H1 (cell line): ENCODE data around the gene PRRX2. TPM values are rescaled to one million over a fixed set of nuclear protein-coding genes. Genes with fewer than 3 reads are reported as not detected.

Source experiments
- CTCF ChIA-PET: fragments of 300-600 bp; sonication (Branson Sonifier 250); formaldehyde crosslinking; loops from one replicate; lab custom pipeline; 2021; ENCODE audit not compliant: partially characterized antibody; lab: Charles Lee
- POLR2A ChIA-PET: fragments of 300-600 bp; sonication (Branson Sonifier 250); formaldehyde crosslinking; loops from one replicate; lab custom pipeline; 2021; ENCODE audit warnings: inconsistent platforms; ENCODE audit not compliant: partially characterized antibody; lab: Charles Lee
- DNase-seq, 2 experiments: peaks; one replicate each; pipeline versions ENCODE4 v3.0.0 to v3.0.0-alpha.2; 2010 to 2022; ENCODE audit warnings: low spot score in 2 of 2, low read depth in 1 of 2, mixed read lengths in 1 of 2
- FAIRE-seq: peaks from 2 replicates; lab custom pipeline; 2011; peaks lifted over from hg19 to GRCh38; lab: Jason Lieb, UNC
- H2AFZ ChIP-seq: 2 replicates; pipeline ENCODE4 v1.8.1; 2012; ENCODE audit warnings: low read length, inconsistent platforms
- H2AK5ac ChIP-seq: 2 replicates; pipeline ENCODE4 v1.6.1; 2013; ENCODE audit warnings: low read depth, low read length
- H2BK120ac ChIP-seq: replicated peaks from 2 replicates; pipeline ENCODE3; 2013; ENCODE audit warnings: low read depth, low read length, inconsistent platforms
- H2BK12ac ChIP-seq: 2 replicates; pipeline ENCODE4 v1.6.1; 2013; ENCODE audit warnings: low read depth, low read length
- H2BK15ac ChIP-seq: 2 replicates; pipeline ENCODE4 v1.6.1; 2013; ENCODE audit warnings: low read length
- H2BK20ac ChIP-seq: 2 replicates; pipeline ENCODE4 v1.6.1; 2013; ENCODE audit warnings: low read length
- H2BK5ac ChIP-seq: 2 replicates; pipeline ENCODE4 v1.6.1; 2013; ENCODE audit warnings: low read depth, low read length
- H3K14ac ChIP-seq: 2 replicates; pipeline ENCODE4 v1.6.1; 2013; ENCODE audit warnings: inconsistent platforms; ENCODE audit not compliant: insufficient read length
- H3K18ac ChIP-seq: 2 replicates; pipeline ENCODE4 v1.6.1; 2013; ENCODE audit warnings: low read length; ENCODE audit errors: extremely low read depth
- H3K23ac ChIP-seq: 2 replicates; pipeline ENCODE4 v1.6.1; 2013; ENCODE audit warnings: inconsistent platforms; ENCODE audit not compliant: insufficient read length
- H3K23me2 ChIP-seq: 2 replicates; pipeline ENCODE4 v1.6.1; 2013; ENCODE audit warnings: low read depth, low read length
- H3K27ac ChIP-seq: 2 replicates; pipeline ENCODE4 v1.6.1; 2011; ENCODE audit warnings: low read depth, low read length, inconsistent platforms
- H3K27me3 ChIP-seq, 4 experiments: replicated peaks in 1 of 4; 1 replicate in 1 of 4; 2 replicates in 3 of 4; pipeline versions ENCODE4 v1.6.1 to v1.8.1; 2011 to 2013; ENCODE audit warnings: low read length in 3 of 4, mild to moderate bottlenecking in 3 of 4, inconsistent platforms in 2 of 4, mixed read lengths in 2 of 4, moderate library complexity in 1 of 4; ENCODE audit not compliant: control insufficient read depth in 3 of 4, insufficient read depth in 3 of 4; ENCODE audit errors: extremely low read depth in 1 of 4
- H3K36me3 ChIP-seq, 4 experiments: 2 replicates each; pipeline versions ENCODE4 v1.6.1 to v1.8.1; 2011 to 2013; ENCODE audit warnings: mild to moderate bottlenecking in 4 of 4, low read length in 3 of 4, moderate library complexity in 2 of 4, control low read depth in 1 of 4, inconsistent platforms in 1 of 4; ENCODE audit not compliant: insufficient read depth in 4 of 4, control insufficient read depth in 2 of 4
- H3K4ac ChIP-seq: replicated peaks from 2 replicates; pipeline ENCODE3; 2013; ENCODE audit warnings: low read length, low read depth, mixed read lengths, inconsistent platforms; ENCODE audit not compliant: insufficient read length
- H3K4me1 ChIP-seq, 4 experiments: replicated peaks in 1 of 4; 1 replicate in 1 of 4; 2 replicates in 3 of 4; pipeline versions ENCODE4 v1.6.1 to v1.8.1; 2011 to 2013; ENCODE audit warnings: low read length in 3 of 4, inconsistent platforms in 2 of 4, mixed read lengths in 1 of 4; ENCODE audit not compliant: insufficient read depth in 4 of 4, control insufficient read depth in 3 of 4
- H3K4me2 ChIP-seq, 2 experiments: 2 replicates each; pipeline versions ENCODE4 v1.6.1 to v1.8.1; 2011 to 2013; ENCODE audit warnings: low read depth in 2 of 2, low read length in 2 of 2, control low read depth in 1 of 2, inconsistent platforms in 1 of 2, mild to moderate bottlenecking in 1 of 2; ENCODE audit not compliant: insufficient read depth in 1 of 2
- H3K4me3 ChIP-seq, 4 experiments: fragments of 200-600, 300-600 bp in 1 of 4; sonication (generic), shearing (Covaris generic), sonication (Bioruptor Twin) in 1 of 4; 2 replicates each; pipeline versions ENCODE4 v1.5.1 to v1.8.1; 2011 to 2016; ENCODE audit warnings: low read length in 4 of 4, low read depth in 3 of 4, control low read depth in 2 of 4, inconsistent platforms in 2 of 4, mild to moderate bottlenecking in 2 of 4, mixed read lengths in 1 of 4, moderate library complexity in 1 of 4; ENCODE audit not compliant: insufficient read depth in 2 of 4; ENCODE audit errors: extremely low read depth in 1 of 4
- H3K56ac ChIP-seq: replicated peaks from 2 replicates; pipeline ENCODE3; 2013; ENCODE audit warnings: low read depth, mild to moderate bottlenecking, mixed read lengths, low read length, inconsistent platforms; ENCODE audit not compliant: insufficient read length
- H3K79me1 ChIP-seq: 2 replicates; pipeline ENCODE4 v1.6.1; 2013; ENCODE audit warnings: low read depth, low read length, control low read depth
- H3K79me2 ChIP-seq, 2 experiments: 2 replicates each; pipeline versions ENCODE4 v1.6.1 to v1.8.1; 2012 to 2013; ENCODE audit warnings: low read length in 2 of 2, mild to moderate bottlenecking in 2 of 2, inconsistent platforms in 1 of 2; ENCODE audit not compliant: insufficient read depth in 2 of 2, control insufficient read depth in 1 of 2
- H3K9ac ChIP-seq, 4 experiments: replicated peaks in 1 of 4; 1 replicate in 1 of 4; 2 replicates in 3 of 4; pipeline versions ENCODE4 v1.6.1 to v1.8.1; 2011 to 2013; ENCODE audit warnings: low read depth in 3 of 4, low read length in 3 of 4, control low read depth in 2 of 4, mild to moderate bottlenecking in 2 of 4, moderate library complexity in 2 of 4, inconsistent platforms in 1 of 4; ENCODE audit errors: extremely low read depth in 1 of 4
- H3K9me3 ChIP-seq, 2 experiments: 2 replicates each; pipeline versions ENCODE4 v1.6.1 to v1.8.1; 2012 to 2013; ENCODE audit warnings: mild to moderate bottlenecking in 2 of 2, moderate library complexity in 2 of 2, control low read depth in 1 of 2, inconsistent platforms in 1 of 2, low read depth in 1 of 2, low read length in 1 of 2, mixed read lengths in 1 of 2; ENCODE audit not compliant: insufficient read depth in 2 of 2
- H4K20me1 ChIP-seq, 2 experiments: replicated peaks in 1 of 2; 2 replicates each; pipeline versions ENCODE3 to v1.8.1; 2011 to 2013; ENCODE audit warnings: inconsistent platforms in 2 of 2, low read length in 2 of 2, mild to moderate bottlenecking in 1 of 2; ENCODE audit not compliant: insufficient read depth in 2 of 2, control insufficient read depth in 1 of 2
- H4K5ac ChIP-seq: 2 replicates; pipeline ENCODE4 v1.6.1; 2013; ENCODE audit warnings: low read length, low read depth, mixed read lengths, inconsistent platforms; ENCODE audit not compliant: insufficient read length
- H4K8ac ChIP-seq: 2 replicates; pipeline ENCODE4 v1.8.0; 2013; ENCODE audit warnings: mild to moderate bottlenecking, moderate library complexity, low read length, inconsistent platforms; ENCODE audit not compliant: insufficient read depth; ENCODE audit errors: extremely low read depth
- H4K91ac ChIP-seq: replicated peaks from 2 replicates; pipeline ENCODE3; 2013; ENCODE audit warnings: low read length, mixed read lengths, inconsistent platforms; ENCODE audit not compliant: insufficient read length
- EGR1 ChIP-seq: IDR thresholded peaks from 2 replicates; pipeline ENCODE4 v1.6.1; 2011; ENCODE audit warnings: low read depth, low read length, borderline replicate concordance
- SP2 ChIP-seq: IDR thresholded peaks from 2 replicates; pipeline ENCODE4 v1.6.1; 2012; ENCODE audit warnings: mild to moderate bottlenecking, low read length, inconsistent platforms
- SP4 ChIP-seq: IDR thresholded peaks from 2 replicates; pipeline ENCODE4 v1.6.1; 2012; ENCODE audit warnings: low read length, inconsistent platforms
- WGBS, 2 experiments: shearing (Covaris generic) in 1 of 2; methylation state at CpG; one replicate each; pipeline versions ENCODE4 v1.1.6 to v1.1.7; 2013 to 2015; ENCODE audit warnings: low lambda C conversion rate in 2 of 2, mixed read lengths in 2 of 2, inconsistent platforms in 1 of 2, low coverage in 1 of 2, missing lambda C conversion rate in 1 of 2; ENCODE audit not compliant: insufficient replicate concordance in 2 of 2, insufficient coverage in 1 of 2, insufficient read length in 1 of 2; ENCODE audit errors: extremely low coverage in 1 of 2, missing lambda C conversion rate in 1 of 2; 5-methylcytosine and 5-hydroxymethylcytosine counted together
- polyA plus RNA-seq, 7 experiments: library from polyadenylated mRNA; depleted of rRNA in 3 of 7; stranded (reverse) in 5 of 7; unstranded in 2 of 7; fragments of >200 nt in 5 of 7; fragments of 200-250 nt in 2 of 7; gene quantifications; 1 replicate in 5 of 7; 2 replicates in 1 of 7; 4 replicates in 1 of 7; pipeline versions ENCODE4 v1.2.1 to v1.2.3, GENCODE V29; 2011 to 2013; ENCODE audit warnings: missing spikeins in 2 of 7, mixed read lengths in 2 of 7
- total RNA-seq: library from RNA; stranded (reverse); fragmentation: NEBNext Ultra II Directional; extraction: Animal tissue kit (Norgen Biotek cat#: 25700); gene quantifications from 2 replicates; pipeline ENCODE4 v1.2.1, GENCODE V29; 2021

Gene PRRX2
- total and polyA plus RNA-seq, 2 of the 8 experiments (the other 6 are each of a cell fraction or from before 2014, with no cell fraction given): 5.8 to 9.2 TPM

GRCh38 chr9:129732100-129732499 is 66.7 kb downstream of the PRRX2 start:
- Histone ChIP-seq H3K4ac (no peak overlapping the region), H2BK15ac (no peak overlapping the region), H4K8ac (no peak overlapping the region), H3K27me3 (no peaks in the 10 kb centered on the region), H3K4me3 (no peak overlapping the region), H2BK120ac (no peak overlapping the region), H3K56ac (no peak overlapping the region), H2BK12ac (no peak overlapping the region), H2AK5ac (no peak overlapping the region), H3K4me2 (no peak overlapping the region), H3K23me2 (no peaks in the 10 kb centered on the region; the same call in none of the 2 replicates), H3K18ac (no peak overlapping the region), H3K79me1 (no peaks in the 10 kb centered on the region), H3K27ac (no peak overlapping the region), H2BK5ac (no peak overlapping the region), H4K91ac (no peak overlapping the region), H2AFZ (no peak overlapping the region), H3K9me3 (no peaks in the 10 kb centered on the region), H3K36me3 (no peaks in the 10 kb centered on the region), H3K14ac (no peak overlapping the region), H2BK20ac (no peak overlapping the region), H3K23ac (no peak overlapping the region), H3K79me2 (no peaks in the 10 kb centered on the region)
- DNase-seq: no peak
- CTCF ChIA-PET: interaction anchor here (1.2 to 1.3 kb wide), 2 partner anchors 50 to 52 kb away, joined by 5 to 6 read pairs; no protein-coding TSS in a partner anchor
- POLR2A ChIA-PET: no interaction called here
- 88% methylated on average over 10 of the region's 10 CpGs; no CpG with 5 or more reads in 1 of the 2 experiments for WGBS, 2 experiments
- TF ChIP-seq EGR1 (no peak), SP2 (no peak), SP4 (no peak)
- TF ChIP-seq, all 59 proteins: peak for 0
- no peak overlapping the region for H3K9ac ChIP-seq
- H4K20me1 ChIP-seq: no peaks in the 10 kb centered on the region
- no peak overlapping the region for H4K5ac ChIP-seq
- no peaks in the 10 kb centered on the region; a peak in 1 of 7 replicates for H3K4me1 ChIP-seq
- no peak for FAIRE-seq
